Liver (tissue), 9 donors: ENCODE data around the gene MYOT. TPM values are rescaled to one million over a fixed set of nuclear protein-coding genes. Genes with fewer than 3 reads are reported as not detected.
"Not testable (repeated sequence)": the region's sequence is repeated elsewhere in the genome, so short reads cannot be mapped to it uniquely, and the experiment has no call there.

Experiments
- DNase-seq: peaks from one replicate; pipeline ENCODE4 v3.0.0-alpha.2; 2017; ENCODE audit warnings: low spot score
- H3K27ac ChIP-seq, 2 donors: one replicate each; pipeline ENCODE4 v1.7.0; 2013; ENCODE audit warnings: inconsistent platforms in 2 of 2, low read length in 2 of 2, control low read depth in 1 of 2, low read depth in 1 of 2, mild to moderate bottlenecking in 1 of 2
- H3K27me3 ChIP-seq, 4 donors: one replicate each; pipeline versions ENCODE4 v1.6.1 to v1.7.0; 2013; ENCODE audit warnings: low read length in 3 of 4, inconsistent platforms in 1 of 4, mild to moderate bottlenecking in 1 of 4, moderate library complexity in 1 of 4; ENCODE audit not compliant: control insufficient read depth in 4 of 4, insufficient read depth in 4 of 4
- H3K36me3 ChIP-seq, 4 donors: one replicate each; pipeline versions ENCODE4 v1.6.1 to v1.7.0; 2013; ENCODE audit warnings: low read length in 3 of 4, mild to moderate bottlenecking in 3 of 4, low read depth in 1 of 4, moderate library complexity in 1 of 4; ENCODE audit not compliant: control insufficient read depth in 4 of 4, insufficient read depth in 3 of 4
- H3K4me1 ChIP-seq, 4 donors: one replicate each; pipeline versions ENCODE4 v1.6.1 to v1.7.0; 2013; ENCODE audit warnings: low read length in 3 of 4, mild to moderate bottlenecking in 3 of 4, moderate library complexity in 1 of 4; ENCODE audit not compliant: control insufficient read depth in 4 of 4, insufficient read depth in 4 of 4
- H3K4me3 ChIP-seq, 3 donors: one replicate each; pipeline versions ENCODE4 v1.6.1 to v1.7.0; 2013; ENCODE audit warnings: low read length in 3 of 3, control low read depth in 1 of 3, low read depth in 1 of 3, mild to moderate bottlenecking in 1 of 3
- H3K9ac ChIP-seq, 2 donors: one replicate each; pipeline ENCODE4 v1.7.0; 2013; ENCODE audit warnings: low read length in 2 of 2, mild to moderate bottlenecking in 2 of 2, moderate library complexity in 2 of 2, control low read depth in 1 of 2, low read depth in 1 of 2
- H3K9me3 ChIP-seq, 4 donors: one replicate each; pipeline versions ENCODE4 v1.6.1 to v1.7.0; 2013; ENCODE audit warnings: low read length in 3 of 4; ENCODE audit not compliant: control insufficient read depth in 4 of 4
- CTCF ChIP-seq: fragments of 150-350 bp; IDR thresholded peaks from 2 replicates; pipeline ENCODE4 v1.5.1; 2017; ENCODE audit warnings: improper control_type of control experiment, low read depth, low read length; ENCODE audit not compliant: missing input control
- EGR1 ChIP-seq, 2 donors: IDR thresholded peaks; 2 replicates each; pipeline ENCODE4 v1.6.1; 2016 to 2018; ENCODE audit warnings: antibody characterized with exemption in 2 of 2, low read depth in 2 of 2
- FOXA1 ChIP-seq: IDR thresholded peaks from 2 replicates; pipeline ENCODE4 v1.6.1; 2016; ENCODE audit warnings: antibody characterized with exemption
- FOXA2 ChIP-seq: IDR thresholded peaks from 2 replicates; pipeline ENCODE4 v1.6.1; 2016; ENCODE audit warnings: antibody characterized with exemption
- GABPA ChIP-seq, 2 donors: IDR thresholded peaks in 1 of 2; conservative IDR thresholded peaks in 1 of 2; 2 replicates each; pipeline ENCODE4 v1.6.1; 2016; ENCODE audit warnings: antibody characterized with exemption in 2 of 2, mild to moderate bottlenecking in 1 of 2, moderate library complexity in 1 of 2
- HNF4A ChIP-seq, 2 donors: conservative IDR thresholded peaks; 2 replicates each; pipeline ENCODE4 v1.6.1; 2016; ENCODE audit warnings: antibody characterized with exemption in 2 of 2, mild to moderate bottlenecking in 2 of 2
- HNF4G ChIP-seq: IDR thresholded peaks from 2 replicates; pipeline ENCODE4 v1.6.1; 2016; ENCODE audit warnings: antibody characterized with exemption
- JUND ChIP-seq, 2 donors: IDR thresholded peaks; 2 replicates each; pipeline ENCODE4 v1.6.1; 2016; ENCODE audit warnings: antibody characterized with exemption in 2 of 2
- MAX ChIP-seq: IDR thresholded peaks from 2 replicates; pipeline ENCODE4 v1.6.1; 2016; ENCODE audit warnings: antibody characterized with exemption
- NR2F2 ChIP-seq: IDR thresholded peaks from 2 replicates; pipeline ENCODE4 v1.6.1; 2016; ENCODE audit warnings: antibody characterized with exemption
- RAD21 ChIP-seq, 2 donors: IDR thresholded peaks; 2 replicates each; pipeline ENCODE4 v1.6.1; 2016; ENCODE audit warnings: antibody characterized with exemption in 2 of 2, mild to moderate bottlenecking in 2 of 2
- RXRA ChIP-seq, 2 donors: IDR thresholded peaks; 2 replicates each; pipeline ENCODE4 v1.6.1; 2017 to 2018; ENCODE audit warnings: antibody characterized with exemption in 2 of 2, mild to moderate bottlenecking in 1 of 2
- SP1 ChIP-seq: IDR thresholded peaks from 2 replicates; pipeline ENCODE4 v1.6.1; 2018; ENCODE audit warnings: antibody characterized with exemption, mild to moderate bottlenecking
- TAF1 ChIP-seq: conservative IDR thresholded peaks from 2 replicates; pipeline ENCODE4 v1.6.1; 2016; ENCODE audit warnings: antibody characterized with exemption, mild to moderate bottlenecking
- YY1 ChIP-seq: IDR thresholded peaks from 2 replicates; pipeline ENCODE4 v1.6.1; 2016; ENCODE audit warnings: antibody characterized with exemption, mild to moderate bottlenecking
- ZBTB33 ChIP-seq: IDR thresholded peaks from 2 replicates; pipeline ENCODE4 v1.6.1; 2016; ENCODE audit warnings: antibody characterized with exemption
- WGBS: extraction: QIAGEN DNeasy Blood & Tissue Kit; methylation state at CpG from one replicate; pipeline ENCODE4 v1.1.7; 2013; 5-methylcytosine and 5-hydroxymethylcytosine counted together
- polyA plus RNA-seq, 2 donors: library from polyadenylated mRNA; stranded (reverse) in 1 of 2; unstranded in 1 of 2; fragments of 200-250 nt in 1 of 2; fragments of >200 nt in 1 of 2; fragmentation: Nextera tagmentation in 1 of 2; extraction: Ambion mirVana in 1 of 2; gene quantifications; one replicate each; pipeline versions ENCODE4 v1.2.1 to v1.2.3, GENCODE V29; 2013 to 2015
- total RNA-seq, 2 donors: library from RNA; depleted of rRNA; stranded (reverse); fragments of >200 nt; gene quantifications; one replicate each; pipeline ENCODE4 v1.2.3, GENCODE V29; 2014
- TF ChIP-seq, protein P1 (sequence below): IDR thresholded peaks from 2 replicates; pipeline ENCODE4 v1.6.1; 2016; ENCODE audit warnings: antibody characterized with exemption, mild to moderate bottlenecking
- TF ChIP-seq, protein P2 (sequence below): IDR thresholded peaks from 2 replicates; pipeline ENCODE4 v1.6.1; 2016; ENCODE audit warnings: antibody characterized with exemption
- donor health status: healthy.
- donor health status: healthy.
- donor health status: healthy.
- donor health status: healthy.
- donor health status: healthy.

The MYOT gene
- total and polyA plus RNA-seq, 4 donors: 0.05 to 1.3 (median 0.34) TPM

- H3K27ac ChIP-seq: no peak overlapping the region
- no peak overlapping the region for H3K9ac ChIP-seq
- TF ChIP-seq, protein P1, sequence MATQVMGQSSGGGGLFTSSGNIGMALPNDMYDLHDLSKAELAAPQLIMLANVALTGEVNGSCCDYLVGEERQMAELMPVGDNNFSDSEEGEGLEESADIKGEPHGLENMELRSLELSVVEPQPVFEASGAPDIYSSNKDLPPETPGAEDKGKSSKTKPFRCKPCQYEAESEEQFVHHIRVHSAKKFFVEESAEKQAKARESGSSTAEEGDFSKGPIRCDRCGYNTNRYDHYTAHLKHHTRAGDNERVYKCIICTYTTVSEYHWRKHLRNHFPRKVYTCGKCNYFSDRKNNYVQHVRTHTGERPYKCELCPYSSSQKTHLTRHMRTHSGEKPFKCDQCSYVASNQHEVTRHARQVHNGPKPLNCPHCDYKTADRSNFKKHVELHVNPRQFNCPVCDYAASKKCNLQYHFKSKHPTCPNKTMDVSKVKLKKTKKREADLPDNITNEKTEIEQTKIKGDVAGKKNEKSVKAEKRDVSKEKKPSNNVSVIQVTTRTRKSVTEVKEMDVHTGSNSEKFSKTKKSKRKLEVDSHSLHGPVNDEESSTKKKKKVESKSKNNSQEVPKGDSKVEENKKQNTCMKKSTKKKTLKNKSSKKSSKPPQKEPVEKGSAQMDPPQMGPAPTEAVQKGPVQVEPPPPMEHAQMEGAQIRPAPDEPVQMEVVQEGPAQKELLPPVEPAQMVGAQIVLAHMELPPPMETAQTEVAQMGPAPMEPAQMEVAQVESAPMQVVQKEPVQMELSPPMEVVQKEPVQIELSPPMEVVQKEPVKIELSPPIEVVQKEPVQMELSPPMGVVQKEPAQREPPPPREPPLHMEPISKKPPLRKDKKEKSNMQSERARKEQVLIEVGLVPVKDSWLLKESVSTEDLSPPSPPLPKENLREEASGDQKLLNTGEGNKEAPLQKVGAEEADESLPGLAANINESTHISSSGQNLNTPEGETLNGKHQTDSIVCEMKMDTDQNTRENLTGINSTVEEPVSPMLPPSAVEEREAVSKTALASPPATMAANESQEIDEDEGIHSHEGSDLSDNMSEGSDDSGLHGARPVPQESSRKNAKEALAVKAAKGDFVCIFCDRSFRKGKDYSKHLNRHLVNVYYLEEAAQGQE: no peak
- no peak for TF ChIP-seq JUND (IDR thresholded peaks at IDR 0.05)
- TF ChIP-seq RXRA (IDR thresholded peaks at IDR 0.05): no peak
- TF ChIP-seq FOXA1: no peak
- no peak for TF ChIP-seq MAX
- TF ChIP-seq, protein P2, sequence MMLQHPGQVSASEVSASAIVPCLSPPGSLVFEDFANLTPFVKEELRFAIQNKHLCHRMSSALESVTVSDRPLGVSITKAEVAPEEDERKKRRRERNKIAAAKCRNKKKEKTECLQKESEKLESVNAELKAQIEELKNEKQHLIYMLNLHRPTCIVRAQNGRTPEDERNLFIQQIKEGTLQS: no peak
- TF ChIP-seq HNF4A (conservative IDR thresholded peaks at IDR 0.05): no peak
- TF ChIP-seq SP1: no peak
- no peak for TF ChIP-seq GABPA (IDR thresholded peaks at IDR 0.05 in 1 of 2, conservative IDR thresholded peaks at IDR 0.05 in 1 of 2)
- TF ChIP-seq HNF4G: no peak
- no peak for TF ChIP-seq ZBTB33
- no peak for TF ChIP-seq NR2F2
- TF ChIP-seq TAF1: no peak
- no peak for TF ChIP-seq CTCF
- TF ChIP-seq RAD21 (IDR thresholded peaks at IDR 0.05): no peak
- TF ChIP-seq EGR1 (IDR thresholded peaks at IDR 0.05; ENCODE audit: low read depth in 2 of 2): no peak
- no peak for TF ChIP-seq FOXA2
- TF ChIP-seq YY1: no peak
- DNase-seq: no peak
- no peak overlapping the region for H3K4me3 ChIP-seq
- no peaks in the 10 kb centered on the region for H3K36me3 ChIP-seq
- H3K9me3 ChIP-seq: no peaks in the 10 kb centered on the region
- H3K27me3 ChIP-seq: peaks cover 0 to 3% (median 0%) of the 10 kb centered on the region in 4 donors
- peaks cover 0 to 10% (median 0%) of the 10 kb centered on the region in 4 donors for H3K4me1 ChIP-seq
- WGBS: 91% methylated on average over 3 of the region's 3 CpGs
These were observed 5.4 kb upstream of the MYOT start for GRCh38 chr5:137862251-137862650.

GRCh38 chr5:137863653-137864052 is 4.0 kb upstream of the MYOT start:
- DNase-seq, H3K9me3 ChIP-seq, H3K36me3 ChIP-seq, H3K4me3 ChIP-seq, H3K27me3 ChIP-seq, H3K4me1 ChIP-seq, H3K27ac ChIP-seq, H3K9ac ChIP-seq: not testable (repeated sequence)
- WGBS: 93% methylated on average over 6 of the region's 6 CpGs
